Inferior parietal cortex (tissue), 1 donor: ENCODE data around the gene TPK1.

ENCODE experiments used
- DNase-seq: peaks from one replicate; pipeline ENCODE4 v3.0.0-alpha.2; 2016; ENCODE audit errors: extremely low spot score

Gene TPK1

DNA sequence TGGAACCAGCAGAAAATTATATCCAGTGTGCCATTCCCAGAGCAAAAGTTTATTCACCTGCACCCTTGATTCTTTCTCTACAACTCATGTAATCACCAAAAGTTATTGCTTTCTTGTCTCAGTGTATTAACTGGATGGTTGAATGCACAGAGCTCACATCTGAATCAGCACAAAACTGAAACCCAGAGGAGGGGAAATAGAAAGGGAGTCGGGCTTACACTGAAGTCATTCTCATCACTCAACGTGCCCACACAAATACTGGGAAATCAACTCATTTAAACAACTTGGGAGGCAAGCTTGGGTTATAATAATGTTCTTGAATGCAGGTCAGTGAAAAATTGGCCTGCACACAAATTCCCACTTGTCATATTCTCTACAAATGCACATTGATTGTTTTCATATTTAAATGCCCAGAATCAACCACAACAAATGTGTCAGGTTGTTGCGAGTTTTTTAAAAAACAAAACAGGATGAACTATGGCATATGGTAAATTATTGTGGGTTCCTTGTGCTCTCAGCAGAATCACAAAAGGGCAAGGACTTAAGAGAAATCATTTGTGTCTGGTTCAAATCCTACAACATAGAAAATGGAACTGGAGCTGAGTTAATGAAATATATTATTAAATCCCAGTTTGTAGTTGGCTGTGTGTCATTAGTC lies 306.5 kb downstream of the TPK1 start:
- no peak for DNase-seq

DNA sequence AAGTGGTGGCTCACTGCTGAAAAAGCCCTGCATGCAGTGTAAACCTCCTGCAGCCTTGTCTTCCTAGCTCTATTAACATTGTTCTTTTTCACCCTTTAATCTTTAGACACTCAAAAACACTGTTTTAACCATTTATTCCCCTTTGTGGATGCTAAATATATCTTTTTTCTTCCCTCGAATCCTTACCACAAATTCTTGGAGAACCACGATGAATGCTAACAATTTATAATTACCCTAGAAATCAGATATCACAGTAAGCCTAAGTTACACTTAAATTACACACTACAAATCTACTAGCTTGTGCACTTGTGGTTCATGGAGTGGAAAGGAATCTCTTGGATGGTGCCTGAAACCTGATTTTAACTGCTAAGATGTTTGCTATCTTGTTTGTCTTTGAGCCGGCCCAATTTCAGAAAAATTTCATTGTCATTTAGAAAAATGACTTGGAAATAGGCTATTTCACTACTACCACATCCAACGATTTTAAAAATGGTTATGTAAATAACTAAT lies 307.3 kb downstream of the TPK1 start:
- no peak for DNase-seq

DNA sequence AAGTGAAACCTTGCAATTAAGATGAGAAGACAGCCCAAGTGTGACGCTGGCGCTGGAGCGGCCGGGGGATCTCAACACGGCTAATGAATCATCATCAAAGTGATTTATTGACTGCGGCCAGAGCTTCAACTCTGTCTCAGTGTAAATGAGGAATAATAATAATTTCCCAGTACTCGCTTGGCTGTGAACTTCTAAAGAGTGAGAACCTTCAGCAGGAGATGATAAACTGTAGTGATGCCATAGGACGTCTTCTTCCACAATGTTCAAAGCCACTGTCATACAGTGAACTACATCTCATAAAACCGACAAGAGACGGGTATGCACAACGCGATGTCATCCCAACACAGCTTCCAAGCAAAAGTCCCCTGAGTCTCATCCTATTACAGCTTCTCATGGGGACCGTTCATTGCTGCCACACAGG lies 308.8 kb downstream of the TPK1 start:
- no peak for DNase-seq

DNA sequence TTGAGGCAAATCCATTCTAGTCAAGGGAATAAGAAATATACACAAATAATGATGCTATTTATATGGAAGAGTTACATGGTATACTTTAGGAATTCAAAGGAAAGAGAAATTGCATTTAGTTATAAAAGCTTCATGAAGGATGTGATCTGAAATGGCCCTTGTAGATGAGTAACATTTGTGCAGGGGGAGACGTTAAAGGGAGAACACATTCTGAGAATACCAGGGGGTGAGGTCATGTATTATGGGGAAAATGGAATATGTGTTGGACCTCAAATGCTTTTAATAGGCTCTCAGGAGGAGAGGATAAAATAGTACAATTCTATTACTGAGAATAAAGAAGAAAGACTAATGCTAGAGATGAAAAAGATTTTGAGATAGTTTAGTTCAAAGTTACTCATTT lies 309.9 kb downstream of the TPK1 start:
- no peak for DNase-seq

GRCh38 chr7:144524271-144524670 lies 311.6 kb downstream of the TPK1 start:
- no peak for DNase-seq

GRCh38 chr7:144523621-144524020 lies 312.2 kb downstream of the TPK1 start:
- no peak for DNase-seq

- peak; percentile 53 for DNase-seq
Measured at GRCh38 chr7:144519925-144520324, 315.9 kb downstream of the TPK1 start.

GRCh38 chr7:144518360-144518759 lies 317.5 kb downstream of the TPK1 start:
- DNase-seq = no peak

DNA sequence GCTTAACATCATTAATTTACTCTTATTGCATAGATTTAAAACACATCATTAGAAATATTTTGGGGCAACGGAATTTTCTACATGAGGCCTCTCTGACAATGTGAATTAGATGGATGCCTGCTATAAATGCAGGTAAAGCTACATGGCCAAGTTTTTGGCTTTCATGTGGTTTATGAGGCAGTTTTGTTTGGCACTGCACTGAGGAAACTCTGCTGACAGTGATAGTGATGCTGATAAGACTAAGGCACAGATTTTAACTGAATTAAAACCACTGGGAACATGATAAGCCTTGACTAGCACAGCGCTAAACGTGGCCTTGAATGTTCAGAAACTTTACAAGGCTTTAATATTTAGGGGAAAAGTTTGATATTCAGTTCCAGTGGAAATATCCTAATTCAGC lies 318.1 kb downstream of the TPK1 start:
- no peak for DNase-seq

DNA sequence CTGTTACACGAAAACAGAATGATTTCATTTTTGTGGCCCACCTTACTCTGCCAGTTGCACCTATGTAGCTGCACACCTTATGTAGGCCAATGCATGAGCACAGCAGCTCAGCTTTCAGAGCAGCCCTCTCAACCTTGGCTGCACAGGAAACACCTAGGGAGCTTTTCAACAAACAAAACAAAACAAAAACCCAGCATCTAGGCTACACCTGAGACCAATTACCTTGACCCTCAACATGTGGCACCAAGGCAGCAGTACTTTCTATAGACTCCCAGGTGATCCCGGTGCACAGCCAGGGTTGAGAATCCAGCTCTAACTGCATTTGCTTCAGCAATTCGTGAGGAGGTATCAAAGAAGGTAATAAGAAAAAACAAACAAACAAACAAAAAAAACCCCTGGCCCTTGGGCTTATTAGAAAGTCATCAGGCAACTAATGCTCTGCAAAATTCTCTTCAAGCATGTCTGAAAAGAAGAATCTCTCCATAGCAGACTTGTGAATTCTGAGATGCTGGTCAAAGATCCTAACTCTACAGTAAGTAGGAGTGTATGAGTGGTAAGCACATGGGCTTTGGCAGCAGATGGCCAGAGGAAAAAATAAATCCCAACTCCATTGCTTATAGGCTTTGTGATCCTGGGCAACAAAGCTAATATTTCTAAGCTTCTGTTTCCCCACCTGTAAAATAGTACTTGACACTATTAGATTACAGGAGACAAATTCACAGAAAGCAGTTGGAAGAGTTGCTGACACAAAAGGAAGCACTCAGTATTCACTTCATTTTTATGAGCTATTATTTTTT lies 318.9 kb downstream of the TPK1 start:
- no peak for DNase-seq

DNA sequence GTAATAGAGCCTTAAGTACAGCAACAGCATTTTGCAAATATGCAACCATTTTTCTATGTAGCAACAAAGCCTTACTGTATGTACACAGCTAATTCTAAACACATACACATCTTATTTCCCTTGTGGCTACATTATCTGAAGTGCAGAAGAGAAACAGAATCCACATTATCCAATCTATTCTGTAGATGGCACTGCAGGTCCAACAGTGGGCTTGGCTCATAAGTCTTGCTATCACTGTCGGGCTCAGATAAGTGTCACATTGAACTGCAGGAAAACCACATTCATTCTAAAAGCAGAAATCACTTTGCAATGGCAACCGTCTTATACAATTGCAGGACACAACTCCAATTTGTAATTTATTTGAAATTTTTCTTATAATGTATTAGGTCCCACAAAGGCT lies 322.5 kb downstream of the TPK1 start:
- DNase-seq = peak; percentile 58

DNA sequence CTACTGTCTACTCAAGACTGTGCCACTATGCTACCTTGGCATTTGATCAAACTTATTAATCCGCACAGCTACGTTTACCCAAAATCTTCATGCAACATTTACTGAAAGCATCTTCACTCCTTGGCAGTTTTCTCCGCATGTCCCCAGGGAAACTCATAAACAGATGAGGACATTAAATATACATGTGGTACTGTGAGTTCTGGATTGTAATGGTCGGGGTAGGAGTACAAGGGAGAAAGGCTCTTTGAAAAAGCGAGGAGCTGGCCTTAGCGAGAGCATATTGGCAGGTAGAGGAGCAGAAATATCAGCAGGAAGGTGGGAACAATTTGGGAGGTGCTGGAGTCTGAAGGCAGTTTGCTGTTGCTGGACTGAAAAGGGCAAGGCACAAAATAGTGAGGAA lies 325.2 kb downstream of the TPK1 start:
- DNase-seq = no peak

- no peak for DNase-seq
Measured at GRCh38 chr7:144508702-144509101, 327.2 kb downstream of the TPK1 start.

GRCh38 chr7:144503215-144503614 lies 332.6 kb downstream of the TPK1 start:
- DNase-seq = no peak

GRCh38 chr7:144500225-144500624 lies 335.6 kb downstream of the TPK1 start:
- DNase-seq = no peak

GRCh38 chr7:144497282-144497681 lies 338.6 kb downstream of the TPK1 start:
- no peak for DNase-seq

DNA sequence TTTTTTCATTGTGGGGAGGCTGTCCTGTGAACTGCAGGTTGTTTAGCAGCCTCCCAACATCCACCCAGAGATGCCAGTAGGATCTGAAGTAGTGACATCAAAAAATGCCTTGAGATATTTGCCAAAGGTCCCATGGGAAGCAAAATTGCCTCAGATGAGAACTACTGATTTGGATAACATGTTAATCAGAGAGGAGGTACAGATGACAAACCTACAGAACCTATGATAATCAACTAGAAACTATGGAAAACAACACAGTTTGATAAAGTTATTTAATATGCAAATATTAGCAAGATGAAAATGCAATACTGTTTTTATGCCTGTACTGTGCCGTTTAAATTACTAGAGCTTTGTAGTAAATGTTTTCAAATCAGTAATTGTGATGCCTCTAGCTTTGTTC lies 341.5 kb downstream of the TPK1 start:
- no peak for DNase-seq

- DNase-seq = no peak
Measured at GRCh38 chr7:144489504-144489903, 346.3 kb downstream of the TPK1 start.

DNA sequence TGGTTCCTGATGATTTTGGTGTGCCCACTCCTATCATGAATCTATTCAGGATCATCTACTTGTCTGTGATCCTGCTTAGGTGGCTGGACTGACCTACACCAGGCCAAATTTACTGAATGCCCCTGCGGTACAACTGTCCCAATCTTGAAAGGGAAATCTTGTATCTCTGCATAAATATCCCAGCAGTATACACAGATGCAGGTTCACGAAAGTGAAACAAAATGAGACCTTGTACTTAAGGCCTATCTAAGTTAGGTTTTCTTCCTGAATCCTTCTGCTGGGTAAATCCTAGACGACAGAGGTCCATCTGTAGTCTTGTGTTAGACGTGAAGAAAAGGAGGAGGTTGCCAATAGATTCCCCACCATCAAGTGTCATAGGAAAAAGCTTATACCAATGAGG lies 346.9 kb downstream of the TPK1 start:
- DNase-seq = no peak

GRCh38 chr7:144487901-144488300 lies 348.0 kb downstream of the TPK1 start:
- no peak for DNase-seq

GRCh38 chr7:144484445-144484844 lies 351.4 kb downstream of the TPK1 start:
- no peak for DNase-seq

DNA sequence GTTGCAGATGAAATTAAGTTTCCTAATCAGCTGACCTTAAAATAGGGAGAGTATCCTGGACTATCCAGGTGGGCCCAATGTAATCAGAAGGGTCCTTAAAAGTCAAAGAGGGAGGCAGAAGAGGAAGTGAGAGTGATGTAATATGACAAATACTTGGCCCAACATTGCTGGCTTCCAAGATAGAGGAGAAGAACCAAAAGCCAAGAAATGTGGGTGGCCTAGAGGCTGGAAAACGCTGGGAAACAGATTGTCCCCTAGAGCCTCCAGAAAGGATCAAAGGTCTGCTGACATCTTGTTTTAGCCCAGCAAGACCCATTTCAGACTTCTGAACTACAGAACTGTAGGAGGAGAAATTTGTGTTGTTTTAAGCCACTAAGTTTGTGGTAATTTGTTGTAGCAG lies 352.7 kb downstream of the TPK1 start:
- no peak for DNase-seq

DNA sequence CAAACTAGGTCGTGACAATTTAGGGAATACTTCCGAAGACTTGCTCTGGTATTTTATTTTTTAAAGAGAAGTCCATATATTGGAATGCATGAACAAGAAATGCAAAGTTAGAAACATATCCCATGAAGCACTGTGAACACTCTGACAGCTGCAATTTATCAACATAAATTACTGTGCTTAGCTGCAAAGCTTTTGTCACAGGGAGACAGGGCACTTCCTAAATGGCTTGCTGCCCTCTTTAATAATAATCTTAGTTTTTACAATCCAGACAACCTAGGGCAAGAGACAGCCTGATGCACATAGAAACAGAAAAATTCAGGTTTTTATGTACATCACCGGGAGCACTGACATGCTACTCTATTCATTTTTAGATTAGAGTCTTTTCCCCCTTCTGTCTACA lies 354.0 kb downstream of the TPK1 start:
- DNase-seq = no peak
